Activated CD4-positive, alpha-beta T cell treated with anti-CD3 and anti-CD28 coated beads, Interleukin-2, amount 50 U/mL, for 48 hours (primary cell): ENCODE data around the gene MINDY1.

Experiments used
- DNase-seq, 2 experiments: peaks; one replicate each; pipeline ENCODE4 v3.0.0-alpha.2; 2020

Gene MINDY1

GRCh38 chr1:150981805-150982712, 24.6 kb downstream of the MINDY1 start, which contains the start of gene ANXA9:
ANXA9 (plus strand) TSS chr1:150982292; CDS start chr1:150983106, 814 bp downstream.
- no peak for DNase-seq

- no peak for DNase-seq
These were observed 25.4 kb downstream of the MINDY1 start for GRCh38 chr1:150981177-150981804.

GRCh38 chr1:150979092-150980056, 27.3 kb downstream of the MINDY1 start:
- peak; percentile 91 to 93 for DNase-seq

GRCh38 chr1:150976879-150977694, 29.6 kb downstream of the MINDY1 start:
- peak; percentile 84 to 90 for DNase-seq

GRCh38 chr1:150976401-150976821, 30.3 kb downstream of the MINDY1 start:
- DNase-seq, result no peak

- peak; percentile 64 to 67 for DNase-seq
These were observed 31.9 kb downstream of the MINDY1 start, which contains the start of gene CERS2 for GRCh38 chr1:150974580-150975478. CERS2 (minus strand) TSS chr1:150974835; CDS start chr1:150969090, 5,745 bp downstream.

GRCh38 chr1:150973836-150974579, 32.7 kb downstream of the MINDY1 start:
- peak; percentile 49 to 56 for DNase-seq

GRCh38 chr1:150973258-150973835, 33.4 kb downstream of the MINDY1 start:
- DNase-seq, result peak; percentile 36 to 38

- DNase-seq, result no peak
These were observed 34.2 kb downstream of the MINDY1 start for GRCh38 chr1:150972417-150972940.

GRCh38 chr1:150971583-150972416, 34.9 kb downstream of the MINDY1 start:
- no peak for DNase-seq

GRCh38 chr1:150970808-150971582, 35.7 kb downstream of the MINDY1 start:
- DNase-seq, result no peak

- DNase-seq, result no peak
These were observed 37.1 kb downstream of the MINDY1 start for GRCh38 chr1:150969626-150970025.

GRCh38 chr1:150968491-150968890, 38.2 kb downstream of the MINDY1 start:
- DNase-seq, result no peak

- DNase-seq, result no peak
These were observed 38.8 kb downstream of the MINDY1 start for GRCh38 chr1:150967936-150968335.

GRCh38 chr1:150966011-150966410, 40.7 kb downstream of the MINDY1 start:
- DNase-seq, result no peak

- DNase-seq, result no peak
These were observed 41.1 kb downstream of the MINDY1 start for GRCh38 chr1:150965605-150966004.

- no peak for DNase-seq
These were observed 42.6 kb downstream of the MINDY1 start for GRCh38 chr1:150964164-150964489.
